Measurements from ENCODE around the gene FNDC3A. TPM values are rescaled to one million over a fixed set of nuclear protein-coding genes. Genes with fewer than 3 reads are reported as not detected.

FNDC3A gene
- total and polyA plus RNA-seq, 9 of the 15 experiments (the other 6 are each of a cell fraction or from before 2014, with no cell fraction given) = 4.1 to 22.0 (median 13.5) TPM

- Histone ChIP-seq H3K9me1 (ENCODE audit: control insufficient read depth, insufficient read depth, low read length) (no peaks in the 10 kb centered on the region), H3K27me3 (ENCODE audit: control insufficient read depth in 2 of 2, insufficient read depth in 2 of 2, low read length in 2 of 2) (no peaks in the 10 kb centered on the region), H3K36me3 (ENCODE audit: control insufficient read depth, insufficient read depth, low read length) (no peaks in the 10 kb centered on the region), H2AFZ (ENCODE audit: low read depth, low read length) (no peak overlapping the region), H3K9ac (ENCODE audit: insufficient read depth in 1 of 2, low read depth in 2 of 2, low read length in 2 of 2) (no peak overlapping the region), H3K9me3 (replicated peaks; ENCODE audit: control insufficient read depth, insufficient read depth, low read depth, low read length) (no peaks in the 10 kb centered on the region), H3K4me3 (no peak overlapping the region), H4K20me1 (replicated peaks; ENCODE audit: control insufficient read depth, insufficient read depth, low read length) (no peaks in the 10 kb centered on the region), H3K4me1 (replicated peaks in 1 of 2; ENCODE audit: control insufficient read depth in 2 of 2, insufficient read depth in 2 of 2, low read length in 2 of 2) (no peaks in the 10 kb centered on the region), H3K4me2 (ENCODE audit: insufficient read depth, low read length) (no peak overlapping the region), H3K27ac (ENCODE audit: extremely low read depth, low read depth, low read length) (no peak overlapping the region), H3K79me2 (ENCODE audit: control insufficient read depth, insufficient read depth, low read length) (no peaks in the 10 kb centered on the region)
- ChIA-PET POLR2A (no interaction called here), CTCF (ENCODE audit: low intra/inter-chr PET ratio) (no interaction called here)
- TF ChIP-seq ZNF282 (CRISPR knock-in tag; IDR thresholded peaks at IDR 0.05) = no peak
- no peak for TF ChIP-seq CC2D1A (IDR thresholded peaks at IDR 0.05)
- TF ChIP-seq TAF7 (tag; IDR thresholded peaks at IDR 0.05) = no peak
- TF ChIP-seq DMBX1 (CRISPR knock-in tag; IDR thresholded peaks at IDR 0.05; ENCODE audit: borderline replicate concordance) = no peak
- TF ChIP-seq EWSR1 (IDR thresholded peaks at IDR 0.05; ENCODE audit: borderline replicate concordance, low read depth, partially characterized antibody) = no peak
- no peak for TF ChIP-seq FUS (optimal IDR thresholded peaks at IDR 0.05; ENCODE audit: low read depth, low read length)
- TF ChIP-seq TCF3 (CRISPR knock-in tag; IDR thresholded peaks at IDR 0.05) = no peak
- no peak for TF ChIP-seq NR0B1 (IDR thresholded peaks at IDR 0.05; ENCODE audit: partially characterized antibody)
- intact Hi-C loops (cut with micrococcal nuclease) = loop anchor here (5.0 kb wide), 1 partner anchor 44 kb away; no protein-coding TSS in a partner anchor
- no peak for FAIRE-seq
- WGBS (ENCODE audit: insufficient coverage, low coverage, missing lambda C conversion rate) = 55% methylated on average over 2 of the region's 2 CpGs
- in situ Hi-C loops (cut with MboI) = no loop called here
- BruUV-seq (replicated peaks) = no TSS peak
- no peak for DNase-seq (ENCODE audit: extremely low read depth in 1 of 4, low spot score in 3 of 4)
- ATAC-seq = no peak
Measured at GRCh38 chr13:49238621-49239020, 262.9 kb downstream of the FNDC3A start.
